Left kidney (tissue), 2 donors: Measurements from ENCODE around the gene ANKS3. TPM values are rescaled to one million over a fixed set of nuclear protein-coding genes. Genes with fewer than 3 reads are reported as not detected.
"Not testable (repeated sequence)": the region's sequence is repeated elsewhere in the genome, so short reads cannot be mapped to it uniquely, and the experiment has no call there.

Experiments
- DNase-seq: peaks from one replicate; pipeline ENCODE4 v3.0.0-alpha.2; 2013
- polyA plus RNA-seq: library from polyadenylated mRNA; unstranded; fragments of 120-200 nt; gene quantifications from one replicate; pipeline ENCODE4 v1.2.1, GENCODE V29; 2013; ENCODE audit not compliant: insufficient read length

ANKS3 gene
- polyA plus RNA-seq, 1 donor = 32.4 TPM

GRCh38 chr16:4760221-4760910 lies 26.3 kb upstream of the ANKS3 start:
- no peak for DNase-seq

GRCh38 chr16:4755687-4756086 lies 21.6 kb upstream of the ANKS3 start:
- DNase-seq = no peak

- no peak for DNase-seq
Measured at GRCh38 chr16:4754865-4755264, 20.8 kb upstream of the ANKS3 start.

GRCh38 chr16:4753227-4753626 lies 19.2 kb upstream of the ANKS3 start:
- DNase-seq = no peak

- DNase-seq = no peak
Measured at GRCh38 chr16:4752351-4753100, 18.5 kb upstream of the ANKS3 start.

- no peak for DNase-seq
Measured at GRCh38 chr16:4750896-4751295, 16.8 kb upstream of the ANKS3 start.

- no peak for DNase-seq
Measured at GRCh38 chr16:4749700-4750257, 15.7 kb upstream of the ANKS3 start.

- no peak for DNase-seq
Measured at GRCh38 chr16:4748682-4749411, 14.8 kb upstream of the ANKS3 start.

- DNase-seq = no peak
Measured at GRCh38 chr16:4747906-4748681, 14.0 kb upstream of the ANKS3 start.

- DNase-seq = no peak
Measured at GRCh38 chr16:4746991-4747574, 13.0 kb upstream of the ANKS3 start.

GRCh38 chr16:4746215-4746614 lies 12.1 kb upstream of the ANKS3 start:
- DNase-seq = no peak

- no peak for DNase-seq
Measured at GRCh38 chr16:4745274-4745569, 11.2 kb upstream of the ANKS3 start.

GRCh38 chr16:4744555-4745273 lies 10.6 kb upstream of the ANKS3 start:
- no peak for DNase-seq

- no peak for DNase-seq
Measured at GRCh38 chr16:4743226-4743878, 9.3 kb upstream of the ANKS3 start.

GRCh38 chr16:4738370-4738769 lies 4.3 kb upstream of the ANKS3 start:
- not testable (repeated sequence) for DNase-seq

- DNase-seq = no peak
Measured at GRCh38 chr16:4737545-4737944, 3.5 kb upstream of the ANKS3 start.

- DNase-seq = no peak
Measured at GRCh38 chr16:4736546-4736945, 2.5 kb upstream of the ANKS3 start.

- DNase-seq = peak; percentile 83
Measured at GRCh38 chr16:4734730-4735535, 862 bp upstream of the ANKS3 start.

- DNase-seq = no peak
Measured at GRCh38 chr16:4733747-4734062, 366 bp downstream of the ANKS3 start.

GRCh38 chr16:4733211-4733742 lies 794 bp downstream of the ANKS3 start:
- DNase-seq = no peak
